C1 segment of cervical spinal cord (tissue), 14 donors: Measurements from ENCODE around the gene PRAC2.

Experiments
- DNase-seq, 14 donors: peaks; one replicate each; lab custom pipeline; 2025; lab: John Stamatoyannopoulos, UW

PRAC2 gene

GRCh38 chr17:48754500-48755261 is 31.7 kb downstream of the PRAC2 start:
- DNase-seq, result no peak

GRCh38 chr17:48755356-48755755 is 32.4 kb downstream of the PRAC2 start:
- no peak for DNase-seq

- no peak for DNase-seq
Observed at GRCh38 chr17:48756830-48757251, 33.9 kb downstream of the PRAC2 start.

GRCh38 chr17:48757524-48757961 is 34.6 kb downstream of the PRAC2 start:
- DNase-seq, result no peak

- DNase-seq, result no peak
Observed at GRCh38 chr17:48759288-48759687, 36.3 kb downstream of the PRAC2 start.

- no peak for DNase-seq
Observed at GRCh38 chr17:48760411-48760810, 37.4 kb downstream of the PRAC2 start.

GRCh38 chr17:48761114-48761513 is 38.1 kb downstream of the PRAC2 start:
- DNase-seq, result no peak

GRCh38 chr17:48767263-48767774 is 44.3 kb downstream of the PRAC2 start:
- no peak for DNase-seq

GRCh38 chr17:48769009-48769675 is 46.2 kb downstream of the PRAC2 start:
- peak in 1 of 14 donors; percentile 3 for DNase-seq

- no peak for DNase-seq
Observed at GRCh38 chr17:48770954-48771353, 48.0 kb downstream of the PRAC2 start.

- DNase-seq, result no peak
Observed at GRCh38 chr17:48773245-48773644, 50.3 kb downstream of the PRAC2 start.
